Effector CD8-positive, alpha-beta T cell (primary cell): Measurements from ENCODE around the gene EPOP.

Experiments
- DNase-seq: peaks from one replicate; lab custom pipeline; 2025; lab: John Stamatoyannopoulos, UW

The EPOP gene

GRCh38 chr17:38705803-38706504 is 31.2 kb upstream of the EPOP start:
- DNase-seq, result peak; percentile 32

GRCh38 chr17:38705523-38705802 is 30.7 kb upstream of the EPOP start:
- no peak for DNase-seq

GRCh38 chr17:38704606-38705522 is 30.1 kb upstream of the EPOP start, which contains the start of gene MLLT6:
Gene MLLT6, plus strand, starts transcription at chr17:38705273. Its CDS starts 360 bp downstream, at chr17:38705633.
- DNase-seq, result peak; percentile 73

- DNase-seq, result peak; percentile 61
Observed at GRCh38 chr17:38703742-38704605, 29.2 kb upstream of the EPOP start.

GRCh38 chr17:38702916-38703741 is 28.4 kb upstream of the EPOP start:
- DNase-seq, result no peak

- peak; percentile 61 for DNase-seq
Observed at GRCh38 chr17:38702166-38702915, 27.6 kb upstream of the EPOP start.

- DNase-seq, result peak; percentile 52
Observed at GRCh38 chr17:38701504-38702165, 26.9 kb upstream of the EPOP start.

- no peak for DNase-seq
Observed at GRCh38 chr17:38698760-38699159, 24.0 kb upstream of the EPOP start.

GRCh38 chr17:38697061-38697820 is 22.5 kb upstream of the EPOP start:
- no peak for DNase-seq

- no peak for DNase-seq
Observed at GRCh38 chr17:38693700-38694329, 19.1 kb upstream of the EPOP start.

- DNase-seq, result no peak
Observed at GRCh38 chr17:38691154-38691553, 16.4 kb upstream of the EPOP start.

- DNase-seq, result no peak
Observed at GRCh38 chr17:38690386-38690785, 15.6 kb upstream of the EPOP start.

- no peak for DNase-seq
Observed at GRCh38 chr17:38687286-38687685, 12.5 kb upstream of the EPOP start.

GRCh38 chr17:38685491-38685890 is 10.7 kb upstream of the EPOP start:
- DNase-seq, result no peak

- DNase-seq, result no peak
Observed at GRCh38 chr17:38681096-38681495, 6.3 kb upstream of the EPOP start.

GRCh38 chr17:38677819-38678218 is 3.1 kb upstream of the EPOP start:
- DNase-seq, result no peak

- peak; percentile 59 for DNase-seq
Observed at GRCh38 chr17:38676706-38677504, 2.1 kb upstream of the EPOP start.
